Measurements from ENCODE around the gene SORCS1. TPM values are rescaled to one million over a fixed set of nuclear protein-coding genes. Genes with fewer than 3 reads are reported as not detected.

SORCS1 gene
- total RNA-seq, 4 donors from 2014 or later: 1.2 to 11.8 (median 6.2) TPM

GRCh38 chr10:106911096-106911495 lies 253.4 kb downstream of the SORCS1 start:
- H3K27me3 ChIP-seq: no peaks in the 10 kb centered on the region
- DNase-seq: no peak
- intact Hi-C loops (cut with DNase I): no loop called here
- no peaks in the 10 kb centered on the region for H3K9me3 ChIP-seq
- H3K27ac ChIP-seq: no peak overlapping the region
- no peaks in the 10 kb centered on the region for H3K4me1 ChIP-seq
- no peak overlapping the region for H3K4me3 ChIP-seq (replicated peaks in 1 of 3)
- no peaks in the 10 kb centered on the region for H3K36me3 ChIP-seq
- no peak for TF ChIP-seq CTCF (IDR thresholded peaks at IDR 0.05)
- 86 to 87% methylated on average over 3 of the region's 3 CpGs for WGBS, 2 donors

- no peaks in the 10 kb centered on the region for H3K9me3 ChIP-seq
- no peak overlapping the region for H3K27ac ChIP-seq
- DNase-seq: no peak
- H3K4me3 ChIP-seq (replicated peaks in 1 of 3): no peak overlapping the region
- no peaks in the 10 kb centered on the region for H3K27me3 ChIP-seq
- H3K36me3 ChIP-seq: no peaks in the 10 kb centered on the region
- no peak for TF ChIP-seq POLR2A (IDR thresholded peaks at IDR 0.05)
- TF ChIP-seq CTCF (IDR thresholded peaks at IDR 0.05): no peak
- intact Hi-C loops (cut with DNase I): no loop called here
- H3K4me1 ChIP-seq: no peaks in the 10 kb centered on the region
- WGBS, 2 donors: 80 to 82% methylated on average over 4 of the region's 4 CpGs
Observed at GRCh38 chr10:106910666-106911065, 253.8 kb downstream of the SORCS1 start.

- intact Hi-C loops (cut with DNase I): no loop called here
- Histone ChIP-seq H3K27me3 (no peaks in the 10 kb centered on the region), H3K9me3 (no peaks in the 10 kb centered on the region), H3K27ac (no peak overlapping the region), H3K4me1 (no peaks in the 10 kb centered on the region), H3K36me3 (no peaks in the 10 kb centered on the region), H3K4me3 (replicated peaks in 1 of 3) (no peak overlapping the region)
- no peak for DNase-seq
- WGBS, 2 donors: 88 to 99% methylated on average over 6 of the region's 6 CpGs
- TF ChIP-seq CTCF (IDR thresholded peaks at IDR 0.05) (no peak), POLR2A (IDR thresholded peaks at IDR 0.05) (no peak)
Observed at GRCh38 chr10:106908225-106908624, 256.3 kb downstream of the SORCS1 start.

- H3K9me3 ChIP-seq: no peaks in the 10 kb centered on the region
- peaks cover 9 to 12% of the 10 kb centered on the region in 2 donors for H3K4me1 ChIP-seq
- no peaks in the 10 kb centered on the region for H3K27me3 ChIP-seq
- no peak for DNase-seq
- H3K4me3 ChIP-seq (replicated peaks in 1 of 3): no peak overlapping the region
- intact Hi-C loops (cut with DNase I): no loop called here
- no peaks in the 10 kb centered on the region for H3K36me3 ChIP-seq
- no peak overlapping the region for H3K27ac ChIP-seq
- 48 to 54% methylated on average over 1 of the region's 1 CpG for WGBS, 2 donors
- no peak for TF ChIP-seq POLR2A (IDR thresholded peaks at IDR 0.05)
- no peak for TF ChIP-seq CTCF (IDR thresholded peaks at IDR 0.05)
Observed at GRCh38 chr10:106904209-106904608, 260.3 kb downstream of the SORCS1 start.

GRCh38 chr10:106903180-106903579 lies 261.3 kb downstream of the SORCS1 start:
- H3K4me3 ChIP-seq (replicated peaks in 1 of 3): no peak overlapping the region
- no peaks in the 10 kb centered on the region for H3K9me3 ChIP-seq
- WGBS, 2 donors: 90 to 92% methylated on average over 2 of the region's 2 CpGs
- TF ChIP-seq CTCF (IDR thresholded peaks at IDR 0.05): no peak
- no peak for TF ChIP-seq POLR2A (IDR thresholded peaks at IDR 0.05)
- H3K27ac ChIP-seq: no peak overlapping the region
- DNase-seq: no peak
- no peaks in the 10 kb centered on the region for H3K27me3 ChIP-seq
- peaks cover 9 to 12% of the 10 kb centered on the region in 2 donors for H3K4me1 ChIP-seq
- intact Hi-C loops (cut with DNase I): no loop called here
- no peaks in the 10 kb centered on the region for H3K36me3 ChIP-seq

Data from thyroid gland (tissue), 4 donors.